ENCODE results near the gene COX14.
"Not testable (repeated sequence)": the region's sequence is repeated elsewhere in the genome, so short reads cannot be mapped to it uniquely, and the experiment has no call there.

The COX14 gene

DNA sequence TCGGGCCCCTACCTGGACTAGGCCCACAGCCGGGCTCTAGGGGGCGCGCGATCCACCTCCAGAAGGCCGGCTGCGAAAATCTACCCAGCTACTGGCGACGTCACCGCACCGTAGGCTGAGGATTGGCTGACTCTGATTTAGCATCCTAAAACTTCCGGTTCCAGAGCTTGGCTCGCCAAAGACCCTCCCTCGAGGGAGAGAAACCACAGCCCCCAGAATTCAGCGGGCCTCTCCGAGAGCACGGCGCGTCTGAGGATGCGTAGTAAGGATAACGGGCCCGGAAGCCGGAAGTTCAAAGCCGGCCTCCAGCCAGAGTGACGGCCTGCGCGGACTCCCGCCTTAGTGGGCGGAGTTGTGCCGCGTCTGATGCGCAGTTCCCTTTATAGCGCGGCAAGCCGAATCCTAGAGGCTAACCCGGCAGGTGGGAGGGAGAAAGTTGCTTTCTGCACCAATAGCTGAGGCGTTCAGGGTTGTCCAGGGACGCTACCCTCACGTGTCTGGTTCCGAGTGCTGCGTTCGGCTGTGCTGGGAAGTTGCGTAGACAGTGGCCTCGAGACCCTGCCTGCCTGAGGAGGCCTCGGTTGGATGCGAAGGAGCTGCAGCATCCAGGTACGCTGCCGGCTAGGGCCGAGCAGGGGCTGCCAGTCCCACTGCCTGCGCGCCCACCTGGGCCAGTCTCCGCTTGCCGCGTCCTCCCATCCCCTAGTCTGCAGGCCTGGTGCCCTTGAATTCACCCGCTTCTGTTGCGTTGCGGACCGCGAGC is at the start of gene COX14:
COX14 (plus strand) TSS at position 544 of the 763 bp plus-strand sequence. CDS start 7,808 bp downstream, outside the sequence.
- peak; percentile 98 to 99 (median 99) for DNase-seq (ENCODE audit: low read depth in 3 of 3)

DNA sequence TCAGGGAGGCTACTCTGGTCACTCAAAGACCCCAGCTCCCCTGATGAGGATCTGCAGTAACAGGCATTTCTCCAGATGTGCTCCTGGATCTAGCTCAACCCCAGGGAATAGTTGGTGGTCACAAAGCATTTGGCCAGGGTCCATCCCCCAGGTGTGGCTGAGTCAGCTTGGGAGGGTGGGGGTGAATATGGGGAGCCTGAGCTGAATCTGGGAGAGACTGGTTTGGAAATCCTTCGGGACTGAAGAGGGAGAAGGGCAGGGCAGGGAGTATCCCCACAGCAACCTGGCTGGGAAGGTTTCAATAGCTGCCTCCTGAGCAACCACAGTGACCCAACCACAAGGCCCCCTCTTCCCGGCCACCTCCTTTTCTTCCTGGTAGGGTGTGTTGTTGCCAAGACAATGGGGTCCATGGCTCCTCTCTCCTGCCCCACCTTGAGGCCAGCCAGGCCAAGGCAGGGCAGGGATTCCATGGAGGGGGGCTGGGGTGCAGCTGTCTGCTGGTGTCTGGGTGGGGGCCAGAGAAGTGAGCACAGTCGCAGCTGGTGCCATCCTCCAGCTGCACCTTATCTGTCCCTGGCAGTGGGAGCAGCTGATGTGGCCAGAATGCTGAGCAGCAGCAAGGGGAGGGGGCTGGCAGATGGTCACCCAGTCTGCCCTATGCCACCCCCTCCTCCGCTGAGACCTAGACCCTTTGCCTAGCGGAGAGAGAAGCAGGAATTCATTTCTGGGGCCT is 49.1 kb upstream of the COX14 start:
- DNase-seq (ENCODE audit: low read depth in 3 of 3) = no peak

DNA sequence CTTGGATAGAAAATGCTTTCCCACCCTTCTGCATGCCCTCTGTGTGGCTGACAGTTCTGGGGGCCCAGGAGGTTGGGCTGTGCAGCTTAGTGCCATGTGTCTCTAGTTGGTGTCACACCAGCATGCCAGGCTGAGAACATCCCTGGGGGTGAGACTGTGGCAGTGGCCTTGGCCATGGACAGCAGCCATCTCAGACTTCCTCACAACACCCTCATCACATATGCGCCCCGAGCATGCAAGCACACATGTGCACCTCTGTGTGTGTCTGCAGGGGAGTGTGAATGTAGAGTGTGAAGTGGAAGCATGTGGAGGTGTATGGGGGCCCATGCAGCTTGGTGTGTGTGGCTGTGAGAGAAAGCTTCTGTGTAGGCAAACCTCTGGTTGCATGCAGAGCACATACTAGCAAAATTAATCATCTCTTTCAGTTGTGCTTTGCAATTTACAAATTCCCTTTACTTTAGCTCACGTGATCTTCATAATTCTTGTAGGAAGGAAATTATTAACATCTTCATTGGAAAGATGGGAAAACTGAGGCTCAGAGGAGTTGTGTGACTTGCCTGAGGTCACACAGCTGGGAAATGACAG is 46.2 kb upstream of the COX14 start:
- no peak for DNase-seq (ENCODE audit: low read depth in 3 of 3)

DNA sequence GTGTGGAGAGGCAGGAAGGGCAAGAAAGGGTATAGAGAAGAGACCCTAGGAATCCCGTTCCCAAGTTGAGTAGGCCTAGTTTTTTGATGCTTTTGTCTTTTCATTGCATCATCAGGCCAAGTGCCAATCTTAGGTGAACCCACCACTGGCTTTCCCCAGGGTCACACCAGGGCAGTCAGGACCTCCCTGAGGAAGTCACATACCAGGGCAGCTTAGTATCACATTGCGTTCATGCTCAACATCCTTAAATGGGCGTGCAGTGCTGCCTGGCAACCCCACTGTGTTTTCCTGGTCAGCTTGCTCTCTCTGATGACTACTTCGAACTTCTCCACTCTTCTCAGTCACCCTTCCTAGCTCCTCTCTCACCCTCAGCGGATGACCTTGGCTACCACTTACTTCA is 45.6 kb upstream of the COX14 start:
- no peak for DNase-seq (ENCODE audit: low read depth in 3 of 3)

DNA sequence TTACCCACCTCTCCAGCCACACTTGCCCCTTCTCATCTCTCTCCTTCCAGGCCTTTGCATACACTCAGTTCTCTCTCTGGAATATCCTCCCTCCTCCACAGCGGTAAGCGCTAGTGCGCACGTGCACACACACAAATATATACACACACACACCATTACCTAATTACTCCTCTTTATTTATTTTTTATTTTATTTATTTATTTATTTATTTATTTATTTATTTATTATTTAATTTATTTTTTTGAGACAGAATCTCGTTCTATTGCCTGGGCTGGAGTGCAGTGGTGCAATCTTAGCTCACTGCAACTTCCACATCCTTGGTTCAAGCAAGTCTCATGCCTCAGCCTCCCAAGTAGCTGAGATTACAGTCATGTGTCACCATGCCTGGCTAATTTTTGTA is 43.0 kb upstream of the COX14 start:
- no peak for DNase-seq (ENCODE audit: low read depth in 3 of 3)

DNA sequence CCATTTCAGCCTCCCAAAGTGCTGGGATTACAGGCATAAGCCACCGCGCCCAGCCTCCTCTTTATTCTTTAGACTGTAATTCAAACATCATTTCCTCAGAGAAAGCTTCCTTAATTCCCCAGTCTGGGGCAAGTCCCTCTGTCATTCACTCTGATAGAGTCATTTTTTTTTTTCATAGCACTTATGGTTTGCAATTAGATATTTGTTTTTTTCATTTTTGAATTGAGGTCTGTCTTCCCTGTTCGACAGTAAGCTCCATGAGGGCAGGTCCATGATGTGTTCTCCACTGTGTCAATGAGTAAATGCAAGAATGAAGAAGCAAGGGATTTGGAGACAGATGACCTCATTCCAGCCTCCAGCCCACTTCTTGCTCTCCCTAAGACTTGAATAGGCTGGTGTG is 42.5 kb upstream of the COX14 start:
- no peak for DNase-seq (ENCODE audit: low read depth in 3 of 3)

GRCh38 chr12:50070314-50071060 is 41.5 kb upstream of the COX14 start:
- DNase-seq (ENCODE audit: low read depth in 3 of 3) = peak in 2 of 3 experiments; percentile 31 to 56

DNA sequence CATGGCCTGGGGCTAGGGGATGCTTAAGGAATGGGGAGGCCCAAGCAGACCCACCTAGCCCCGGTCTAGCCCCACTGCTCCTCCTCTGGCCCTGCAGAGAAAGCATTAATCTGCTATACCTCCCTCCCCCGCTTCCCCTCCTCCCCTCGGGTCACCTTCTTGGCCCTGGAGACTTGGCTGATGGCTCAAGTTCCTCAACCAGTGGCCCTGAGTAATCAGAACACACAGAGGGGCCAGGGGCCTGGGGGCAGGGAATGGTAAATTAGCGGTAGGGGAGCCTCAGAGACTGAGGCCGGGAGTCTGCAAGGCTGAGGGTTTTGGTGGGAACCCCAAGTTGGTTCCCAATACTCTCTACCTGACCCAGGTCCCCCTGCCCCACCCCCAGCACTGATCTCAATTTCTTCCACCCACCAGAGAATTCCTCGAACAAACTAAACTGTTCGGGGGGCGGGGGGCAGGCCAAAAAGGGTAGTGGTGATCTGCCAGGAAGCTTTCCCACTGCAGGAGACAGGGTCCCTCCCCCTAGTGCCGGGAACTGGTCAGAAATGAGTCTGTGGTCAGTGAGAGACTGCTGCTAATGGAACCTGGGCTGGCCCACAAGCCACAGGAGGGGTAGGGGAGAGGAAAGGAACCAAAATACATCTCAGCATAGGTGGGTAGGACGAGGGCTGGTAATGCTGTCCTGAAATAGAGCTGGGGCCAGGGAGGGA is 39.7 kb upstream of the COX14 start:
- no peak for DNase-seq (ENCODE audit: low read depth in 3 of 3)

GRCh38 chr12:50073206-50073605 is 38.8 kb upstream of the COX14 start:
- no peak for DNase-seq (ENCODE audit: low read depth in 3 of 3)

- DNase-seq (ENCODE audit: low read depth in 3 of 3) = no peak
Observed at GRCh38 chr12:50073712-50074111, 38.3 kb upstream of the COX14 start.

DNA sequence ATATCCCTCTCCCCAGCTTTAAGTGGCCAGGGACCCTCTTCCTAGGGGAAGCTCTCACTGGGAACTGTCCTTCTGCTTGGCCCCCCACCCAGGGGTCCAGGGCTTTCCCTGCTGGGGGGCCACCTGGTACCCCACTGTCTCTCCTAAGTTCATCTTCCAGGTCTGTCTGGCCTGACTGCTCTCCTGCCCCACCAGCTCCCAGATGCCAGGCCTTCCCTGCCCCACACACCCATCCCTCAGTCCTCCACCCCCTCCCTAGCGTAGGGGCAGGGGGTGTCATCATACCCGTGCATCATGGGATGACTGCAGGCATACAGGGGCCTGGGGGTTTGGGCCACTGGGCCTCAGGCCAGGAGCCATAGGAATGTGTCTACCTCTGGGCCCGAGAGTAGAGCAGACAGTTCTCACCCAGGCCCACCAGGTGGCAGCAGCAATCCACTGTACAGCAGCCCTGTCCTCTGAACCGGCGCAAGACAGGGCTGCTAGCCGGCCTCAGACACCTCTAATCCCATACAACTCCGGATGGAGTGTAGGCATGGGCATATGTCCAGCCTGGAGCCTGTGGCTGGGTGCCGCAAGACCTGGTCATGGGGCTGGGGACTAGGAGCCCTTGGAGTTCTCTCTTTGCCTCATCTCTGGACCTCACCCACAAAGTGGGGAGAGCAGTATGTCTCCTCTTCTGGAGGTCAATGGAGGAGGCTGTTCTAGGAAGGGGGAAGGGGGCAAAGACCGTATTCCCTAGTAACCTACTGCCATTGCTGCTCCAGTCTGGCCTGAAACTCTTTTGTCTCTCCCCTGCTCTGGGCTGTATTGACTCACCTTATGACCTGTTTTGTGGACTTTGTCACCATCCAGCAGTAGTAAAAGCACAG is 36.9 kb upstream of the COX14 start:
- DNase-seq (ENCODE audit: low read depth in 3 of 3) = peak; percentile 61 to 80 (median 67)

DNA sequence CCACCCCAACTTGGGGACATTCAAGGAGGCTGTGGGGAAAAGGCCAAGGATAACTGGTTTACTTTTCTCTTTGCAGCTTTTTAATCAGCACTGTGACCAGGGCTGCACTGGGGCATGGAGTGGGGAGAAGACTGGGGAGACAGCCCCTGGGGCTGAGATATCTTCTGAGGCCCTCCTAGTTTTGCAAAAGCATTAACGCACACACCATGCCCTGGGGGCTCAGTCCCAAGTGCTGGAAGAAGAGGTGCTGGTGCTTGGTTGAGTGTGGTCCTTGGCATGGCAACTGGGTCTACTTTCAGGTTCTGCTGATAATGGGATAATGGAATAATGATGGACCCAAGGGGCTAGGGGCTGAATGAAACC is 36.2 kb upstream of the COX14 start:
- no peak for DNase-seq (ENCODE audit: low read depth in 3 of 3)

GRCh38 chr12:50077099-50077498 is 34.9 kb upstream of the COX14 start:
- DNase-seq (ENCODE audit: low read depth in 3 of 3) = no peak

DNA sequence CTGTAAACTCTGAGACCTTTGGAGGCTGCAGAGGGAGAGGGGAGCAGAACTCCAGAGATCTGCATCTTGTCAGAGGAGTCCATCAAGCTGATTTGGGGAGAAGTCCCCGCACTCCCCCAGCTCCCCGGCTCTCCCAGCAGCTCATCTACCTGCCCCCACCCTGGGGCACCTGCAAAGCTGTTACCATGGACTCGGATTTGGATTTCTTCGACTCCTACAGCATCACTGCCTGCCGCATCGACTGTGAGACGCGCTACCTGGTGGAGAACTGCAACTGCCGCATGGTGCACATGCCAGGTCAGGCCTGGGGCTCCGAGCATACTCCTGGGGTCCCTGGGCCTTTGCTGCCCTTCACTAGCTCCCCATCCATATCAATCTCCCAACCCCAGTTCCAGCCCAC is 33.8 kb upstream of the COX14 start:
- no peak for DNase-seq (ENCODE audit: low read depth in 3 of 3)

DNA sequence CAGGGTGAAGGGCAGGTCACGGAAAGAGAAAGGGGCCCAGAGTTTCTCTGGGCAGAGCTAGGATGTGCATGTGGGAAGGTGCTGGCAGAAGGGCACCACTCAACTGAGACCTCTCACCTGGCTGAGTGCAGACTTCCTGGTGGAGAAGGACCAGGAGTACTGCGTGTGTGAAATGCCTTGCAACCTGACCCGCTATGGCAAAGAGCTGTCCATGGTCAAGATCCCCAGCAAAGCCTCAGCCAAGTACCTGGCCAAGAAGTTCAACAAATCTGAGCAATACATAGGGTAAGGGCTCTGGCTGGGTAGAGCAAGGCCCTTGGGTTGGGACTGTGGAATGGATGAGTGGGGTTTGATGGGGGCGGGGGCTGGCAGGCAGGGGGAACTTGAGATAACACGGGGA is 32.3 kb upstream of the COX14 start:
- DNase-seq (ENCODE audit: low read depth in 3 of 3) = no peak

DNA sequence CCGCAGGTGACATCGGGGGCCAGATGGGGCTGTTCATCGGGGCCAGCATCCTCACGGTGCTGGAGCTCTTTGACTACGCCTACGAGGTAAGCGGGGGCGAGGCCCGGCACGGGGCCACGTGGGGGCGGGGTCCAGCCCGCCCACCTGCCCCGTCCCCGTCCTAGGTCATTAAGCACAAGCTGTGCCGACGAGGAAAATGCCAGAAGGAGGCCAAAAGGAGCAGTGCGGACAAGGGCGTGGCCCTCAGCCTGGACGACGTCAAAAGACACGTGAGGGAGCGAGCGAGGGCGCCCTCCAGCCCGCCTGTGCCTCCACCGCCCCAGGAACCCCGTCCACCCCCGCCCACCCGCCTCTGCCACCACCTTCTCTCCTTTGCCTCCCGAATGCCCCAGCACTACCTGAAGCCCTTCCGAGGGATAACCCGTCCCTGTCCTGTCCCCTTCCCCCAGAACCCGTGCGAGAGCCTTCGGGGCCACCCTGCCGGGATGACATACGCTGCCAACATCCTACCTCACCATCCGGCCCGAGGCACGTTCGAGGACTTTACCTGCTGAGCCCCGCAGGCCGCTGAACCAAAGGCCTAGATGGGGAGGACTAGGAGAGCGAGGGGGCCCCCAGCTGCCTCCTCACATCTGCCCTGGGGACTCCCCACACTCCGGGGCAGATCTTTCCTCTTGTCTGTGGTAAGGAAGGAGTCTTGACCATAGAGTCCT is 30.8 kb upstream of the COX14 start:
- DNase-seq (ENCODE audit: low read depth in 3 of 3) = no peak

DNA sequence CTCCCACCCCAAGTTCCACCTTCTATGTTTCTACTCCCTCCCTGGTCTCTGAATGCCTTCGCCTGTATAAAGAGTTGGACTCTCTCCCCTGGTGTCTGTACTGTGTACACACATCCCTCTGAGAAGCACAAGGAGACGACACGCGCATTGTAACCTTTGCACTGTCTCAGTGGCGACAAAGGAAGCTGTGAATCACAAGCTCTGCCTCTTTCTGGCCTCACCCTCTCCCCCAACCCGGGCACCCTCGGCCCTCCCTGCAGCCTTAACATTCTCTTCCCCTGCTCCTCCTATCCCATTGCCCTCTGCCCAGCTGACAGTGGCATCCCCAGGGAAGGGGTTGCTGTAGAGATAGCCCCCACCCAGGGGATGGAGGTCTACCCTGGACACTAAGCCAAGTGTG is 29.4 kb upstream of the COX14 start:
- no peak for DNase-seq (ENCODE audit: low read depth in 3 of 3)

DNA sequence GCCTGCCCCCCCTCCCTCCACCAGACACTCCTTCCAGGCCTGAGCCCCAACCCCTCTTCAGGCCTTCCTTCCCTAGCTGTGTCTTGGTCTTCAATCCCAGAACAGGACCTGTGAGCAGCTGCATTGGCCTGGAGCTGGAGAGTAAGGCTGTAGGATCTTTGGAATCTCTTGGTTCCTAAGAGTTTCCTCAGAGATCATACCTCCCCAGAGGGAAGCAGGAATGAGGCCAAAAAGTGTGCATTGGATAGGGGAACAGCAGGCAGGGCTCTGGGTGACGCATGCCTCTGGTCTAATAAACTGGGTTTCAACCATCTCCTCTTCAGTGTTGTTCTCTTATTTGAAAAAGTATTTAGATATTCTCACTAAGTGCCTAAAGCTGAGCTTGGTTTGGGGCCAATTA is 28.7 kb upstream of the COX14 start:
- no peak for DNase-seq (ENCODE audit: low read depth in 3 of 3)

DNA sequence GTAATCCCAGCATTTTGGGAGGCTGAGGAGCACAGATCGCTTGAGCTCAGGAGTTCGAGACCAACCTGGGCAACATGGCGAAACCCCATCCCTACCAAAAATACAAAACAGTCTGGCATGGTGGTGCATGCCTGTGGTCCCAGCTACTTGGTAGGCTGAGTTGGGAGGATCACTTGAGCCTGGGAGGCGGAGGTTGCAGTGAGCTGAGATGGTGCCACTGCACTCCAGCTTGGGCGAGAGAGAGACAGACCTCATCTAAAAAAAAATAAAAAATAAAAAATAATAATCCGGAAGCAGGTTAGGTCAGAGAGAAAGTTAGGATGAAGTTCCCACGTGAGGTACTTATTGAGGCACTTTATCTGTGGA is 27.6 kb upstream of the COX14 start:
- DNase-seq (ENCODE audit: low read depth in 3 of 3) = not testable (repeated sequence)

All from stimulated activated CD4-positive, alpha-beta T cell treated with anti-CD3 and anti-CD28 coated beads, TNF-alpha, amount 100 ng/mL, for 24 hours (primary cell).